Measurements from ENCODE around the gene PSPC1. TPM values are rescaled to one million over a fixed set of nuclear protein-coding genes. Genes with fewer than 3 reads are reported as not detected.

The PSPC1 gene
- polyA plus RNA-seq, 1 experiment = 27.9 TPM

DNA sequence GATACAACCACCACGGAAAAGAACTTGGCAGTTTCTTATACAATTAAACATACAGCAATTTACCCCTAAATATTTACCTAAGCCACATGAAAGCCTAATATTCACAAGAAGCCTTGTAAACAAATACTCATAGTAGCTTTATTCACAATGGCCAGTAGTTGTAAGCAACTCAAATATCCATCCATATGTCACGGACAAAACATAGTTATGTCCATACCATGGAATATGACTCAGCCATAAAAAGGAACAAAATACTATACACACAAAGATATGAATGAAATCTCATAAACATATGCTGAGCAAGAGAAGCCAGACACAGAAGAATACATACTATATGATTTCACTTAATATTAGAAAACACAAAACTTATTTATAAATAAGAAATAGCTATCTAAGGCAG is 12.9 kb downstream of the PSPC1 start:
- Histone ChIP-seq H3K36me3 (ENCODE audit: control insufficient read depth, insufficient read depth, low read length) (peaks cover 4% of the 10 kb centered on the region), H3K27me3 (ENCODE audit: control insufficient read depth, insufficient read depth, low read length) (no peaks in the 10 kb centered on the region), H3K4me3 (ENCODE audit: low read depth, low read length) (no peak overlapping the region)
- DNase-seq (ENCODE audit: low read depth) = no peak
- ChIA-PET POLR2A (no interaction called here), CTCF (interaction anchor here (0.7 kb wide), 1 partner anchor 86 kb away, joined by 4 read pairs; no protein-coding TSS in a partner anchor)
- TF ChIP-seq, protein P1, sequence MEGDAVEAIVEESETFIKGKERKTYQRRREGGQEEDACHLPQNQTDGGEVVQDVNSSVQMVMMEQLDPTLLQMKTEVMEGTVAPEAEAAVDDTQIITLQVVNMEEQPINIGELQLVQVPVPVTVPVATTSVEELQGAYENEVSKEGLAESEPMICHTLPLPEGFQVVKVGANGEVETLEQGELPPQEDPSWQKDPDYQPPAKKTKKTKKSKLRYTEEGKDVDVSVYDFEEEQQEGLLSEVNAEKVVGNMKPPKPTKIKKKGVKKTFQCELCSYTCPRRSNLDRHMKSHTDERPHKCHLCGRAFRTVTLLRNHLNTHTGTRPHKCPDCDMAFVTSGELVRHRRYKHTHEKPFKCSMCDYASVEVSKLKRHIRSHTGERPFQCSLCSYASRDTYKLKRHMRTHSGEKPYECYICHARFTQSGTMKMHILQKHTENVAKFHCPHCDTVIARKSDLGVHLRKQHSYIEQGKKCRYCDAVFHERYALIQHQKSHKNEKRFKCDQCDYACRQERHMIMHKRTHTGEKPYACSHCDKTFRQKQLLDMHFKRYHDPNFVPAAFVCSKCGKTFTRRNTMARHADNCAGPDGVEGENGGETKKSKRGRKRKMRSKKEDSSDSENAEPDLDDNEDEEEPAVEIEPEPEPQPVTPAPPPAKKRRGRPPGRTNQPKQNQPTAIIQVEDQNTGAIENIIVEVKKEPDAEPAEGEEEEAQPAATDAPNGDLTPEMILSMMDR (IDR thresholded peaks at IDR 0.05; ENCODE audit: insufficient read depth, low read depth, low read length) = no peak

DNA sequence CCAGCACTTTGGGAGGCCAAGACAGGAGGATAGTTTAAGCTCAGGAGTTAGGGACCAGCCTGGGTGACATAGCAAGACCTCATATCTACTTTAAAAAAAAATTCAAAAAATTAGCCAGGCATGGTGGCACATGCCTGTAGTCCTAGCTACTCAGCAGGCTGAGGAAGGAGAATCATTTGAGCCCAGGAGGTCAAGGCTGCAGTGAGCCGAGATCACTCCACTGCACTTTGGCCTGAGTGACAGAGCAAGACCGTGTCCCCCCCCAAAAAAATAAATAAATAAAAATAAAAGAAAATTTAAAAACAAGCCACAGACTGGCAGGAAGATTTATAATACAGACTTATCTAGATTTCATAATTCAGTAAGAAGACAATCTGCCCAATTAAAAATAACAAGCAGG is 14.8 kb downstream of the PSPC1 start:
- Histone ChIP-seq H3K27me3 (ENCODE audit: control insufficient read depth, insufficient read depth, low read length) (no peaks in the 10 kb centered on the region), H3K36me3 (ENCODE audit: control insufficient read depth, insufficient read depth, low read length) (peaks cover 4% of the 10 kb centered on the region), H3K4me3 (ENCODE audit: low read depth, low read length) (no peak overlapping the region)
- TF ChIP-seq, protein P1 (IDR thresholded peaks at IDR 0.05; ENCODE audit: insufficient read depth, low read depth, low read length) = no peak
- CTCF ChIA-PET = interaction anchor here (0.8 kb wide), 1 partner anchor 31 kb away, joined by 3 read pairs; no protein-coding TSS in a partner anchor
- POLR2A ChIA-PET = interaction anchor here (0.7 kb wide), 1 partner anchor 93 kb away, joined by 3 read pairs; no protein-coding TSS in a partner anchor
- DNase-seq (ENCODE audit: low read depth) = no peak

DNA sequence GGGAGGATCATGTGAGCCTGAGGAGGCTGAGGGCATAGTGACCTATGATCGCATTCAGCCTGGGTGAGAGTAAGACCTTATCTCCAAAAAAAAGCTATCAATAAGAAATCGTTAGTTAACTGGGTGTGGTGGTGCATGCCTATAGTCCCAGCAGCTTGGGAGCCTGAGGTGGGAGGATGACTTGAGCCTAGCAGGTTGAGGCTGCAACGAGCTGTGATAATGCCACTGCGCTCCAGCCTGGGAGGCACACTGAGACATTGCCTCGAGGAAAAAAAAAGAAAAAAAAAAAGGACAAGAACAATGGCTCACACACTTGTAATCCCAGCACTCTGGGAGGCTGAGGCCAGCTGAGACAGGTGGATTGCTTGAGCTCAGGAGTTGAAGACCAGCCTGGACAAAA is 16.2 kb downstream of the PSPC1 start:
- POLR2A ChIA-PET = no interaction called here
- TF ChIP-seq, protein P1 (IDR thresholded peaks at IDR 0.05; ENCODE audit: insufficient read depth, low read depth, low read length) = no peak
- Histone ChIP-seq H3K27me3 (ENCODE audit: control insufficient read depth, insufficient read depth, low read length) (no peaks in the 10 kb centered on the region), H3K36me3 (ENCODE audit: control insufficient read depth, insufficient read depth, low read length) (peaks cover 2% of the 10 kb centered on the region), H3K4me3 (ENCODE audit: low read depth, low read length) (no peak overlapping the region)
- CTCF ChIA-PET = no interaction called here
- DNase-seq (ENCODE audit: low read depth) = no peak

DNA sequence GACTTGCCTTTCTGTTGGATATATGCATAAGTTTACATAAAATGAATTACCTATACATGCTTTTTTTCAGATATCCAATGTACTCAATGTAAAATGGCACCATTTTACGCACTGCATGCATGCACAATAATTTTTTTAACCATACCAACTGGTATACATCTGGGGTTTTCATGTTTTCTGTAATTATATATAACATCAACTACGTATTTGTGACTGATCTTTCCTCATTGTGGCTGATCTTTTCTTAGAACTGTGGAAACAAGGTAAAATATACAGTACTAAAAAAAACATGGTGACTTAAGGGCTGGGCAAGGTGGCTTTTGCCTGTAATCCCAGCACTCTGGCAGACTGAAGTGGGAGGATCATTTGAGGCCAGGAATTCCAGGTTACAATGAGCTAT is 18.5 kb downstream of the PSPC1 start:
- ChIA-PET POLR2A (no interaction called here), CTCF (no interaction called here)
- no peak for DNase-seq (ENCODE audit: low read depth)
- Histone ChIP-seq H3K36me3 (ENCODE audit: control insufficient read depth, insufficient read depth, low read length) (no peaks in the 10 kb centered on the region), H3K4me3 (ENCODE audit: low read depth, low read length) (no peak overlapping the region), H3K27me3 (ENCODE audit: control insufficient read depth, insufficient read depth, low read length) (no peaks in the 10 kb centered on the region)
- TF ChIP-seq, protein P1 (IDR thresholded peaks at IDR 0.05; ENCODE audit: insufficient read depth, low read depth, low read length) = no peak

DNA sequence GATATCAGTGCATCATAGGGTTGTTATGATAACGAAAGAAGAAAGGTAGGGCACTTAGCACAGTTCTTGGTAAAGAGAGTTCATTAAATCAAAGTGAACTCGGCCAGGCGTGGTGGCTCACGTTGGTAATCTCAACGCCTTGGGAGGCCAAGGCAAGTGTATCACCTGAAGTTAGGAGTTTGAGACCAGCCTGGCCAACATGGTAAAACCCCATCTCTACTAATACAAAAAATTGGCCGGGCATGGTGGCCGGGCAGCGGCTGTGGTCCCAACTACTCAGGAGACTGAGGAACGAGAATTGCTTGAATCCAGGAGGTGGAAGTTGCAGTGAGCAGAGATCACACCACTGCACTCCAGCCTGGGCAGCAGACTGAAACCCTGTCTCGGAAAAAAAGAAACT is 19.1 kb downstream of the PSPC1 start:
- TF ChIP-seq, protein P1 (IDR thresholded peaks at IDR 0.05; ENCODE audit: insufficient read depth, low read depth, low read length) = no peak

More for the DNA sequence above, 19.1 kb downstream of the PSPC1 start:
- ChIA-PET POLR2A (no interaction called here), CTCF (interaction anchor here (0.6 kb wide), 1 partner anchor 111 kb away, joined by 3 read pairs; no protein-coding TSS in a partner anchor)
- Histone ChIP-seq H3K4me3 (ENCODE audit: low read depth, low read length) (no peak overlapping the region), H3K27me3 (ENCODE audit: control insufficient read depth, insufficient read depth, low read length) (no peaks in the 10 kb centered on the region), H3K36me3 (ENCODE audit: control insufficient read depth, insufficient read depth, low read length) (no peaks in the 10 kb centered on the region)
- DNase-seq (ENCODE audit: low read depth) = no peak

Measured in BJ (cell line).